CD4-positive, alpha-beta T cell treated with Interleukin-2 at 100 ng/mL for 4 hours (primary cell): ENCODE measurements around the gene RAB31.
"Not testable (repeated sequence)": the region's sequence is repeated elsewhere in the genome, so short reads cannot be mapped to it uniquely, and the experiment has no call there.

Experiments used
- DNase-seq: peaks from one replicate; pipeline ENCODE4 v3.0.0-alpha.2; 2020; ENCODE audit warnings: low spot score

The RAB31 gene

DNA sequence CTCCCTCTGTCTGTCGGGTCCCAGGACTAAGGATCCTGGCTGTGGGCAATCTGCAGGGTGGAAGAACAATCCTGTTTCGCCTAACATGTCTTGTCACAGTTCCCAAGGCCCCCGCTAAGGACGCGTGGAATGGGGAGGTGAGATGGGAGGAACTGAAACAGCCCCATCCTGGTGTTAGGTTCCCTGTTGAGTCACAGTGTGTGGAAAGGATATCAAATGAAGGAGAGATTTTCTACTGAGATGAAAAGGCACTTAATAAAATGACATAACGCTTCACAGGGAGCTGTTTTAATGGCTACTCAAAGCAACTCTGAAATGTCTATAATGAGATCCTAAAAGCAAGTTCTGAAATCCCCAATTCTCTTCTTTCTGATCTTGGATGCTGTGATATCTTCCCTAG is 52.5 kb downstream of the RAB31 start:
- no peak for DNase-seq

DNA sequence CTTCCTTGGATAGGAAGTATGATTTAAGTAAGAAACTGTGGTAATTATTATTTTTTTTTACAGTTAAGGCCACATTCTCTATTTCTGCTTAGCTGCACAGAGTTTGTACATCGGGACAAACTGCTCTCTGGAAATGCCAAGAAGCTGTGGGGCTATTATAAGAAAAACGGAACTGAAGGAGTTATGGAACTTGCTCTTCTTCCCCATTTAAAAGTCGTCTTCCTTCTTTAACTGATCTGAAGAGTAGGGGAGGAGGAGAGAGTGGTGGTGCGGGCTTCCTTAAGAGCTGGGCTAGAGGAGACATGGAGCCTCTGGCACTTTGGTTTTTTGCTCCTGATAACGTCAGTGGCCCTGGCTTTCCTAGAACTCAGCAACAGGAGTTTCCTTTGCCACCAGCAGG is 54.4 kb downstream of the RAB31 start:
- DNase-seq, result no peak

DNA sequence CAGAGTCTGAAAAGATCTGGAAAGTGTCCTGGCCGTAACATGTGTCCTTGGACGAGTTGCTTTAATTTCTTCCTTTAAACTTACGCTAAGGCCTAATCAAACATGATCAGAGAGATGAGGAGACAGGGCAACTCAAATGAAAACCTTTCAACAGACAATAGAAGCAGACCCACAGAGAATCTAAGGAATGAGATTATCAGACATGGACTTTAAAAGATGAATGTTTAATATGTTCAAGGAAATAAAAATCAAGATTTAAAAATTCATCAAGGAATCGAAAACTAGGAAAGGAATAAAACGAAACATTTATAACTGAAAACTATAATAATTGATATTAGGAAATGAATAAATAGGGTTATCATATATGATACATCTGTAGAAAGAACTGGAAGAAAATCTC is 55.1 kb downstream of the RAB31 start:
- DNase-seq, result no peak

DNA sequence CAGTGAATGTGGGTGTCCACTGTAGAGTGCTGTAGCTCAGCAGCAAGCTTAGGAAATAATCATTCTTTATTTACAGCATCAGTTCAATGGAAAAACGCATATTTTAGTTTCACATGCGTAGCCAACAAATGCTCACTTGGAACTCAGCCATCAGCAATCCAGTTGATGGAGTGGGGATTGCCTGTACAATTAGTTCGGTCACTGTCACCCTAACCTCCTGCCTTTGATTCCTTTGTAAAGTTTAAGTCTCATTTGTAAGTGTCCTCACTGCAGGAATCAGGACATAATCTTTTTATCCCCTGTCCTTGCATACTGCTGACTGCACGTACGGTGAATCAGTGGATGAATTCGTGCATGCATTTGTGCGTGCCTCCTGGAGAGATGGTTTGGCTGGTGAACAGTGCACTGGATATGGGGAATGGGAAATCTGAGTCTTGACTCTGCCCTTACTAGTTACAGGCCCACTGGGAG is 55.9 kb downstream of the RAB31 start:
- DNase-seq, result no peak

DNA sequence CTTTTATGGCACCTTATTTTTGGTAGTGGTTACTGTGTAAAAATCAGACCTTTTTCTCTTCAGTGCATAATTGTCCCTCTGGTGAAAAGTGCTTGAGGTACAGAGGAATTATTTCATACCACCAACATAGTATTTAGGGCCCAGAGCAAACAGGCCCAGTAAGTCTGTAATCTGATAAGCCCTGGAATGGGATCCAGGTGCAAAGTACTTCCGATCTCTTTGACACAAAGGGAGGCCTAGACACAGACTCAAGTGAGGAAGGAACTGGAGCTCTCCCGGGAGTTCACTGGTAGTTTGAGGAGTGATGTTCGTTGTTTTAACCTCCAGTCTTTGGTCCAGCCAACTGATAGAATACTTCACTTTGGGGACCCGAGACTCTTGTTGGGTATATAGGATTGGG is 57.4 kb downstream of the RAB31 start:
- no peak for DNase-seq

DNA sequence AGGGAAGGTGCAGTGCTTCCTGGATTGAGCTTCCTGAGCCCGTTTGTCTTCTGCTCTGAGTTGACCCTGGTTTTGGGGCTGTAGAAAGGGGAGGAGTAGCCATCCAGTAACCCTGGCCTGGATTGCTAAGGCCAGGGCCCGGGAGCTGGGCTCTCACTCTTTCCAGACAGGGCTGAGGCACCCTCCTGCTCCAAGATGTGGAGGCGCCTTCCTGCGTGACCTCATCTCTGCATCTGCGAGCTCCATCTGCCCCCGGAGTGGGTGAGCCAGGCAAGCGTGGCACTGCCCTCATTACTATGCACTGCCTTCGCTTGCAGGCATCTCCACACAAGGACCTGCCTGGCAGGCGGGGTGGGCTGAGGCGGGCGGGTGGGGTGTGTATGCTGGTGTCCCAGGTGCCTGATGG is 58.0 kb downstream of the RAB31 start:
- no peak for DNase-seq

DNA sequence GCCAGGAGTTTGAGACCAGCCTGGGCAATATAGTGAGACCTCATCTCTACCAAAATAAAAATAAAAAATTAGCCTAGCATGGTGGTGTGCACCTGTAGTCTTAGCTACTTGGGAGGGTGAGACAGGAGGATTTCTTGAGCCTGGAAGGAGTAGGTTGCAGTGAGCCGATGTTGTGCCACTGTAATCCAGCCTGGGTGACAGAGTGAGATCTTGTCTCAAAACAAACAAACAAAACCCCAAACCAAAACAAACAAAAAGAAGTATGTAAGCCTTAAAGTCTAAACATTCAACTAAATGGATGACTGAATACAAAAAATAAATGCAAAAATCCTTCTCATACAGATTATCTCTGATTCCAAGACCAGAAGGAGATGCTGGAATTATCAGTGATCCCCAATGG is 58.6 kb downstream of the RAB31 start:
- DNase-seq, result no peak

DNA sequence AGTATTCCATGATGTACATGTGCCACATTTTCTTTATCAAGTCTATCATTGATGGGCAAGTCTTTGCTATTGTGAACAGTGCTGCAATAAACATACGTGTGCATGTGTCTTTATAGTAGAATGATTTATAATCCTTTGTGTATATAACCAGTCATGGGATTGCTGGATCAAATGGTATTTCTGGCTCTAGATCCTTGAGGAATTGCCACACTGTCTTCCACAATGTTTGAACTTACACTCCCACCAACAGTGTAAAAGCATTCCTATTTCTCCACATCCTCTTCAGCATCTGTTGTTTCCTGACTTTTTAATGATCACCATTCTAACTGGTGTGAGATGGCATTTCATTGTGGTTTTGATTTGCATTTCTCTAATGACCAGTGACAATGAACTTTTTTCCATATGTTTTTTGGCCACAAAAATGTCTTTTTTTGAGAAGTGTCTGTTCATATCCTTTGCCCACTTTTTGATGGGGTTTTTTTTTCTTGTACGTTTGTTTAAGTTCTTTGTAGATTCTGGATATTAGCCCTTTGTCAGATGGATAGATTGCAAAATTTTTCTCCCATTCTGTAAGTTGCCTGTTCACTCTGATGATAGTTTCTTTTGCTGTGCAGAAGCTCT is 60.1 kb downstream of the RAB31 start:
- not testable (repeated sequence) for DNase-seq

DNA sequence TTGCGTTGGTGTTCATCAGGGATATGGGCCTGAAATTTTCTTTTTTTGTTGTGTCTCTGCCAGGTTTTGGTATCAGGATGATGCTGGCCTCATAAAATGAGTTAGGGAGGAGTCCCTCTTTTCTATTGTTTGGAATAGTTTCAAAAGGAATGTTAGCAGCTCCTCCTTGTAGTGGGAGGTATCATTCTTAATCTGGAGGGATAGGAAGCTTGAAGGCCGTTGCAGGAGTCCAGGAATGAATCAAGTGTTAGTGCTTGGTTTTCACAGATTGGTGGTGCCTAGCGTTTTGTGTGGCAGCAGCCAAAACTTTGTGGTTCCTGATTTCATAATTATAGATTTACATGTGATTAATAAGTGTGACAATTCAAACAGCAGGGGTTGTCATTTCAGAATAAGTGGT is 62.0 kb downstream of the RAB31 start:
- not testable (repeated sequence) for DNase-seq

DNA sequence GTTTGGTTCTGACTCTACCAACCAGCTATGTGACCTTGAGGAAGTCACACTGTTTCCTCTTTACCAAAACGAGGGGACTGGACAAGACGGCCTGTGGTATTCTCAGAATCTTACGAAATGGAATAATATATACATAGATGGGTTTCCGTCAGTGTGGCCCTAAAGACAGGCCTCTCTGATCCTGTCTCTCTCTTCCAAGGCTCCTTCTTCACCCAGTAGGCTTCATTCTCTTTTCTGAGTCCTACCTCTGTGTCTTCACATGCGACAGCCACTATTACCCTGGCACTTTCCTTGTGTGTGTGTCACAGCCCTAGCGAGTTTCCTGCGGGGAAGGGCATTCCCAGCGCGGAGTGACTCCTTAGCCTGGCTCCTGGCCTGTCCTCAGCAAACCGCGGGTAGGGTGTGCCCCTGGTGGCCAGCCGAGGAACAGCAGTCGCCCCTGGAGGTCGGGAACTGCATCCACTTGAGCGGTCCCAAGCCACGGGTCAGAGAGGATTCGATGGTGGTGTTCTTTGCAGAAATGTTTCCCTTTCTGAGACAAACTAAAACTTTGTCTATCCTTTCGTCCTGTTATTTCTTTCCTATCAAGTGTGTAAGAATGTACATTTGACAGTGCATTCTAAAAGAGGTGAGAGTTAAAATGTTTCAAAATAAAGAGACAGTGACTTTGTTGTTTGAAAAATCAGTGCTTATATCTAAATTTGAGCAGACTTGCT is 63.3 kb downstream of the RAB31 start:
- DNase-seq, result peak; percentile 43

DNA sequence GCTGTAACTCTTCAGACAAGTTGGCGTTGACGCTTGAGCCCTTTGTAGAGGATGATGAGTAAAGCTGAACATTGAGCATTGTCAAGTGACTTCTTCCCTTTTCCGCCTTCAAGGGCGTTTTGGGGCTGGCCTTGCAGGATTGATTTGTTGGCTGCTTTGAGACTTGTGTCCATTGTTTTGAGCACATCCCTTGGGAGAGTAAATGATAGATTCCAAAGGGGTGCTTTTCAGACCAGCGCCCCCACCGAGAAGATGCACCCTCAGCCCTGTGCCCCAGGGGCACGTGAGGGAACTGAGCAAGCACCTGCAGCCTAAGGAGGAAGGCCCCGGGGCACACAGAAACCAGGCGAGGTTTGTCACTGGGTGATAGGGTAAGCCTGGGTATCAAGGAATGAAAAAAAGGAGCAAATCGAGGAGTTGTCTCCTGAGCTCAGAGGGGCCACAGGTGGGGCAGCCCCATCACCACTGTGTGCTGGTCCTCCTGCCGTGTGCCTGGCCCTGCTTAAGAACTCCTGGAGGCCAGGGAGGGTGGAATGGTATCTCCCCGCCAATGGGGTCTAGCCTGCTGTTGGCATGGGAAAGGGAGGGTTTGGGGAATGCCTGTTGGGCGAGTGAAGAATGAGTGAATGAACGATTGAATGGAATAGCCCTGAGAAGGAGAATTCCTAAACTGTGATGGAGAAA is 64.0 kb downstream of the RAB31 start:
- no peak for DNase-seq

DNA sequence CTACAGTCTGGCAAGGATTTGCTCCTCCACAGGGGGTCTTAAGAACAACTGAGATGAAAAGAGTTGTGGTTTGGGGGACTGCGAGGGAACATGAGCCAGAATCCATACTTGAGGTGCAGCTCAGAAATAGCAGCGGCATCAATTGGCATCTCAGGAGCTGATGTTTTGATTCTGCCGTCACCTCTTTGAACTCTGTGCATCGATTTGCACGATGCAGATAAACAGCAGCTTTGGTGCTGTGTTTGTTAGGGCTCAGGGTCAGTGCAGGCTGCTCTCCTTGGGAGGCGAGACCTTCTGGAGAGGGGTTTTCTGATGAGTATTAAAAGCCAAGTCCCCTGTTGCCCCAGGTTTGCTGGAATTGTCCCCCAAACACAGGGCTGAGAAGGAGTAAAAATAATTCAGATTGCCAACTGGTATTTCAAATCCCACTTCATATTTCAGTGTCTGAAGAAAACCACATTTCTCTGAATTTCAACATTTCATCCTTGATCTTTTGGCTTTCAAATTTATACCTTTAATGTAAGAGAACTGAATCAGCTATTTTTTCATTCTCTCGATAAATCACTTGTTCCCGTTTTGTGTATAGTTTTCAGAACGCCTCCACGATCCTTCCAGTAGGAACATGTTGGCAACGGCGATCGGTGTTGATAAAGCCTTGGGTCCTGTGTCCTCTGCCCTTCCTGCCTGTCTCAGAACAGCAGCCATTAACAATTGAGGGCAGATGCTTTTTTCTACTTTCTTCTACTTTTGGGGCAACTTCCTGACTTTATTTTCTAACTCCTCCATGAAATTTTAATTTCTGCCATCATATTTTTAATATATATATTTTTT is 65.0 kb downstream of the RAB31 start:
- DNase-seq, result no peak

DNA sequence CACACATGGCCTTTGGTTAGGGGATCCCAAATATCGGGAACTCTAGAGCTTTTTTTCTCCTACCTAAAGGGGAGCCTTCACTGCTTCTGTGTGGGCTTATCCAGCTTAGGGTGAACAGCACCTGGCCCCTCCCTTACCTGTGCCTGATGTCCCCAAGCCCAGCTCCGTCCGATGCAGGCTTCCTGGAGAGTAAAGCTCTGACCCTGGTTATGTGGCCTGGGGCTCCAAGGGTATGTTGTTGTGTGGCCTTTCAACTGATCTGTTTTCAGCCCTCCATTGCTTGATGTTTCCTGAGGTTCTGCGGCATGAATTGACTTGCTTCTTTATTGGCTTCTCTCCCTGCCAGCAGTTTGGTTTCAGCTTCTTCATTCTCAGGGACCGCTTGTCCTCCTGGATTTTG is 66.0 kb downstream of the RAB31 start:
- DNase-seq, result no peak

DNA sequence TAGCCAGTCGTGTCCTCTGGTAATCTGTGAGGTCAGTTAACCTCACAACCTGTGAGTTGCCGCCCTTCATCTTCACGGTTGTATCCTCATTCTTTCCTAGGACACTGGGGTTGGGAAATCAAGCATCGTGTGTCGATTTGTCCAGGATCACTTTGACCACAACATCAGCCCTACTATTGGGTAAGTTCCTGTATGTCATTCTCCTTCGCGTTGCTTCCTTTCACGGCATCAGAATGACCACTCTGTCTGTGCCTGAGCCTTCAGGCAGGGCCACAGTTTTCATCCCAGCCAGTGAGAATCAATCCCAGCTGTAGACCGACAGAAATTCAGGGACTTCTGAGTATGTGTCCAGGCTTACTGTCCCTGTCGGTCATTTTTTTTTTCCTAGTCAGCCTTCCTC is 67.1 kb downstream of the RAB31 start:
- no peak for DNase-seq

DNA sequence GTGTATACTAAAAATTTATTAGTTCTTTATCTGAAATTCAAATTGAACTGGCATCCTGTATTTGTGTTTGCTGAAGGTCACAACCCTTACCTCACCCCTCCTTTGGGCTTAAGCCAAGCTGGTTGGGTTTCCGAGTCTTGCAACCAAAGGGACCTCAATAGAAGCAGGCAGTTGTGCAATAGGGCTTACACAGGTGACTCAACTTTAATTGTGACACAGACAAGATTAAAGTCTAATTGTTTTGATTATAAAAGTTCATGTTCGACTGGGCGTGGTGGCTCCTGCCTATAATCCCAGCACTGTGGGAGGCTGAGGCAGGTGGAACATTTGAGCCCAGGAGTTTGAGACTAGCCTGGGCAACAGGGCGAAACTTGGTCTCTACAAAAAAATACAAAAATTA is 71.5 kb downstream of the RAB31 start:
- DNase-seq, result no peak

DNA sequence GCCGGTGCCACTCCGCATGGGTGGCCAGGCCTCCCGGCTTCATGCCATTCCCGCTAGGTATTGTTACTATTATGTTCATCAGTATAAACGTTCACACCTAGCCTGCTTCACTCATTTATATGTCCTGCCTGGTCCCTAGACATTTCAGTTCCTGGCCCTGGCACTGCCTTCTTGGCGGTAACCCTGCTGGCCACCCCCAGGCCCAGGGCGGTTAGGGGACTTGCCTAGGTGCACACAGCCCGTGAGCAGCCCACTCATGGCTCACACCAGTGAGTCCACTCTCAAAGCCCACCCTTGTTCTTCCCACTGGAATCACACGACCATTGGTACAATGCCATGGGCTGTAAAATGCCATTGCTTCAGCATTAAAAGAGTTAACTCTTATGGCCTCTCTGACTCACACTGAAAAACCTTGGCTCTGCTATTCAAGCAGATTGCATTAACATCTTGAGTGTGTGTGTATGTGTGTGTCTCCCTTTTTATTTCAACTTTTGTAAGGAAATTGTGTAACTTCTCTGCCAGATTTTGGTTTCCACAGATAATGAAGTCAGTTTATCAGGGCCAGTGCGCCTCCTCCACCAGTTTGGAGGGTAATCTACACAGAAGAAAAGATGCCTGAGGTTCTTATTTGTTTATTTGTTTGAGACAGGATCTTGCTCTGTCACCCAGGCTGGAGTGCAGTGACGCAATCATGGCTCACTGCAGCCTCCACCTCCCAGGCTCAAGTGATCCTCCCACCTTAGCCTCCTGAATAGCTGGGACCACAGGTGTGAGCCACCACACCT is 74.2 kb downstream of the RAB31 start:
- DNase-seq, result no peak

DNA sequence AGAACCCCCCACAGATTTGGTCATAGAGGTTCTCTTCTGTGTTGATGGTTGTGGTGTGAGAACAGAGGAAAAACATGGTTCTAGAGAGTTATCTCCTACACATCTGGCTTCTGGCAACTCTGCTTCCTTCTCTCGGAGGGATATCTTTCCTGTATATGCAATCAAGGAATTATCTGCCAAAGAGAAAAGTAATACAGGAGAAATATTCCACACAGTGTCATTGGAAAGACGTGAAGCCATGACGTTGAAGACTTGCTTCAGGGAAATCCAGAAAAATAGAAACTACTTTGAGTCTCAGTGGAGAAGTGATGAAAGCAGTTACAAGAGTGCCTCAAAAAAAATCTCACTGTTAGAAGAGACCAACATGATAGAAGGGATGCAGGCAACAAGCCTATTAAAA is 78.5 kb downstream of the RAB31 start:
- no peak for DNase-seq

DNA sequence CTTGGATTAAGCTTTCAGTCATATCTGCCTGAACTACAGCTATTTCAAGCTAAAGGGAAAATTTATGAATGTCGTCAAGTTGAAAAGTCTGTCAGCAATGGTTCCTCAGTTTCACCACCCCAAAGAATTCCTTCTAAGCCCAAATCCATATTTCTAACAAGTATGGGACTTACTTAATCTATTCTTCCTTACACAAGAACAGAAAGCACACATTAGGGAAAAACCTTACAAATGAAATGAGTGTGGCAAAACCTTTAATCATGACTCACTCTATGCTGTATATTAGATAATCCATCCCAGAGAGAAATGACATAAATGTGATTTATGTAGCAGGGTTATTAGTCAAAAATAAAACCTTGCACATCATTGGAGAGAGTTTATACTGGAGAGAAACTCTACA is 78.9 kb downstream of the RAB31 start:
- no peak for DNase-seq

DNA sequence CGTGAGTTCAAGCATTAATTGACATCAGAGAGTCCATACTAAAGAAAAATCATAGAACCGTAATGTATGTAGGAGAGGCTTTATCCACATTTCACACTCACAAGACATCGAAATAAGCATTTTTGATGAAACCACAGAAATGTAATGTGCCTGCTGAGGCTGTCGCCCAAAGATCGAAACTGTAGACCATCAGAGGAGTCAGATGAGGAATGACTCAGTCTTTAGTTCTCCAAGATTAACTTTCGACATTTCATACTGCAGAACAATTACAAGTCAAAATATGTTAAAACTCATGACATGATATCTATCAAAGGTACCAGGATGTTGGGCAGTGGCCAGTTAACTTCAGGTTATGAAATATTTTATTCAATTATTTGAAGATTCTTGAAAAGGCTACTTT is 79.6 kb downstream of the RAB31 start:
- DNase-seq, result no peak

DNA sequence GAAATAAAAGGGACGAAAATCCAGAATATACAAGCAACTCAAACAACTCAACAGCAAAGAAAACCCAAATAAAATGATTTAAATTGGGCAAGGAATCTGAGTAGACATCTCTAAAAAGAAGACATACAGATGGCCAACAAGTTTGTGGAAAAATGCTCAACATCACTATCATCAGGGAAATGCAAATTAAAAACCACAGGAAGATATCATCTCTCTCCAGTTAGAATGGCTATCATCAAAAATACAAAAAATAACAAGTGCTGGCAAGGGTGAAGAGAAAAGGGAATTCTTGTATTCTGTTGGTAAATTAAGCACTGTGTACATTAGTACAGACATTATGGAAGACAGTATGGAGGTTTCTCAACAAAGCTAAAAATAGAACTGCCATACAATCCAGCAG is 80.0 kb downstream of the RAB31 start:
- DNase-seq, result no peak

DNA sequence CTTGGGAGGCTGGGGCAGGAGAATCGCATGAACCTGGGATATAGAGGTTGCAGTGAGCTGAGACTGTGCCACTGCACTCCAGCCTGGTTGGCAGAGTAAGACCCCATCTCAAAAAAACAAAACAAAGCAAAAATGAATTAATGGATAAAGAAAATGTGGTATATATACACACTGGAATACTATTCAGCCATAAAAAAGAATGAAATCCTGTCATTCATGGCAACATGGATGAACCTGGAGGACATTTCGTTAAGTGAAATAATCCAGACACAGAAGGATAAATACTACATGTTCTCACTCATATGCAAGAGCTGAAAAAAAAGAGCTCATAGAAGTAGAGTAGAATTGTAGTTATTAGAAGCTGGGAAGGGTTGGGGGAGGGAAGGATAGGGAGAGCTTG is 80.8 kb downstream of the RAB31 start:
- no peak for DNase-seq

DNA sequence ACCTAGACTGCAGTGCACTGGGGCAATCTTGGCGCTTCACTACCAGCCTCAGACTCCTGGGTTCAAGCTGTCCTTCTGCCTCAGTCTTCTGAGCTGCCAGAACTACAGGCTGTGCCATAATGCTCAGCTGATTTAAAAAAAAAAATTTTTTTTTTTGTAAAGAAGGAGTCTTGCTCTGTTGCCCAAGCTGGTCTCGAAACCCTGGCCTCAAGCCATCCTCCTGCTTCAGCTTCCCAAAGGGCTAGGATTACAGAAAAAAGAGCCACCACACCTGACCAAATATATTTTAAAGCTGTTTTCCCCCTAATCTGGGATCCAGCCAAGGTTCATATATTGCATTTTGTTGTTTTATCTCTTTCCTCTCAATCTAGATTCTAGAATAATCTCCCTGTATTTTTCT is 82.2 kb downstream of the RAB31 start:
- DNase-seq, result no peak
